Endodermal cell (in vitro differentiated cells): ENCODE measurements around the gene NUP107. TPM values are rescaled to one million over a fixed set of nuclear protein-coding genes. Genes with fewer than 3 reads are reported as not detected.

ENCODE experiments used
- DNase-seq: peaks from one replicate; pipeline ENCODE4 v3.0.0-alpha.2; 2017
- H3K27ac ChIP-seq: 2 replicates; pipeline ENCODE4 v1.5.1; 2013; ENCODE audit warnings: mild to moderate bottlenecking, low read depth, low read length, moderate library complexity
- H3K27me3 ChIP-seq: 2 replicates; pipeline ENCODE4 v1.6.1; 2013; ENCODE audit warnings: mild to moderate bottlenecking, low read length, moderate library complexity; ENCODE audit not compliant: insufficient read depth, control insufficient read depth, poor library complexity, severe bottlenecking
- H3K36me3 ChIP-seq: 2 replicates; pipeline ENCODE4 v1.7.0; 2013; ENCODE audit warnings: mild to moderate bottlenecking, low read length, moderate library complexity; ENCODE audit not compliant: control insufficient read depth, insufficient read depth
- H3K4me1 ChIP-seq: one replicate; pipeline ENCODE4 v1.7.0; 2013; ENCODE audit warnings: low read length; ENCODE audit not compliant: control insufficient read depth, insufficient read depth
- H3K4me3 ChIP-seq: 2 replicates; pipeline ENCODE4 v1.5.1; 2013; ENCODE audit warnings: mild to moderate bottlenecking, low read length, moderate library complexity
- H3K9ac ChIP-seq: 2 replicates; pipeline ENCODE4 v1.6.1; 2013; ENCODE audit warnings: mild to moderate bottlenecking, low read length, moderate library complexity; ENCODE audit not compliant: poor library complexity, severe bottlenecking; ENCODE audit errors: extremely low read depth
- H3K9me3 ChIP-seq: 2 replicates; pipeline ENCODE4 v1.6.1; 2013; ENCODE audit warnings: mild to moderate bottlenecking, low read length, moderate library complexity; ENCODE audit not compliant: control insufficient read depth
- H3K27ac Mint-ChIP-seq: 2 replicates; pipeline ENCODE4 v1.8.0; 2020; ENCODE audit warnings: mixed read lengths
- H3K27me3 Mint-ChIP-seq: 2 replicates; pipeline ENCODE4 v1.8.0; 2021; ENCODE audit warnings: mild to moderate bottlenecking, mixed read lengths; ENCODE audit not compliant: insufficient read depth
- H3K36me3 Mint-ChIP-seq: 2 replicates; pipeline ENCODE4 v1.8.0; 2020; ENCODE audit warnings: low read depth, mixed read lengths
- H3K4me1 Mint-ChIP-seq: 2 replicates; pipeline ENCODE4 v1.8.0; 2020; ENCODE audit warnings: mixed read lengths
- H3K4me3 Mint-ChIP-seq: 2 replicates; pipeline ENCODE4 v1.8.0; 2020; ENCODE audit warnings: mild to moderate bottlenecking, moderate library complexity, mixed read lengths
- H3K9me3 Mint-ChIP-seq: 2 replicates; pipeline ENCODE4 v1.8.0; 2020; ENCODE audit warnings: mild to moderate bottlenecking, mixed read lengths
- WGBS, 2 experiments: methylation state at CpG; one replicate each; pipeline versions ENCODE4 v1.1.5 to v1.1.7; 2013; ENCODE audit warnings: missing lambda C conversion rate in 2 of 2, mixed read lengths in 1 of 2; ENCODE audit not compliant: insufficient coverage in 1 of 2, insufficient read length in 1 of 2; 5-methylcytosine and 5-hydroxymethylcytosine counted together
- total RNA-seq, 2 donors: library from RNA; stranded (reverse); fragmentation: NEBNext Ultra II Directional in 1 of 2; extraction: Animal tissue kit (Norgen Biotek cat#: 25700) in 1 of 2; gene quantifications; 2 replicates in 1 of 2; 3 replicates in 1 of 2; pipeline ENCODE4 v1.2.1, GENCODE V29; 2021
- TF ChIP-seq, protein P1 (sequence below): fragments of 200-600 bp; sonication (generic); conservative IDR thresholded peaks from 2 replicates; pipeline ENCODE4 v1.5.0; 2021; ENCODE audit warnings: antibody characterized with exemption, mild to moderate bottlenecking

NUP107 gene
- total RNA-seq, 2 donors from 2014 or later = 116 to 130 TPM

DNA sequence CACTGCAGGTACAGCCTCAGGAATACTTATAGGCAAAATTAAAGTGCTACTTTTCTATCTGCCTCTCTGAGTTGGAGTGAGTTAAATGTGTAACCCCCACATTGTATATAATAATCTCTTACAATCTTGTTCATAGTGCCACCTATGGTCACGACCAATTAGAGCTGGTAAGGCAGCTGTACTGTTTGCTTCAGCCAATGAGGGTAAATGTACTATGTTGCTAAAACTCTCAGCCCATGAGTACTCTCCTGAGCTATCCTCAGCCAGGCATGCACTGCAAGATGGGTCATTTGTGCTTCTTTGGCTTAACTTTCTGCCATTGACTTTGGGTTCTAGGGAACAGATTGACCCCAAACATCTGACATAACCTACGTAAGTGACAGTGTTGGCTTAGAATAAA lies 106.2 kb downstream of the NUP107 start:
- TF ChIP-seq, protein P1, sequence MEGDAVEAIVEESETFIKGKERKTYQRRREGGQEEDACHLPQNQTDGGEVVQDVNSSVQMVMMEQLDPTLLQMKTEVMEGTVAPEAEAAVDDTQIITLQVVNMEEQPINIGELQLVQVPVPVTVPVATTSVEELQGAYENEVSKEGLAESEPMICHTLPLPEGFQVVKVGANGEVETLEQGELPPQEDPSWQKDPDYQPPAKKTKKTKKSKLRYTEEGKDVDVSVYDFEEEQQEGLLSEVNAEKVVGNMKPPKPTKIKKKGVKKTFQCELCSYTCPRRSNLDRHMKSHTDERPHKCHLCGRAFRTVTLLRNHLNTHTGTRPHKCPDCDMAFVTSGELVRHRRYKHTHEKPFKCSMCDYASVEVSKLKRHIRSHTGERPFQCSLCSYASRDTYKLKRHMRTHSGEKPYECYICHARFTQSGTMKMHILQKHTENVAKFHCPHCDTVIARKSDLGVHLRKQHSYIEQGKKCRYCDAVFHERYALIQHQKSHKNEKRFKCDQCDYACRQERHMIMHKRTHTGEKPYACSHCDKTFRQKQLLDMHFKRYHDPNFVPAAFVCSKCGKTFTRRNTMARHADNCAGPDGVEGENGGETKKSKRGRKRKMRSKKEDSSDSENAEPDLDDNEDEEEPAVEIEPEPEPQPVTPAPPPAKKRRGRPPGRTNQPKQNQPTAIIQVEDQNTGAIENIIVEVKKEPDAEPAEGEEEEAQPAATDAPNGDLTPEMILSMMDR = no peak
- Histone ChIP-seq H3K9ac (no peak overlapping the region), H3K27me3 (no peaks in the 10 kb centered on the region), H3K9me3 (no peaks in the 10 kb centered on the region), H3K4me3 (no peak overlapping the region), H3K36me3 (no peaks in the 10 kb centered on the region), H3K4me1 (no peaks in the 10 kb centered on the region), H3K27ac (no peak overlapping the region)
- Mint-ChIP-seq H3K9me3 (no peaks in the 10 kb centered on the region), H3K36me3 (no peaks in the 10 kb centered on the region), H3K4me1 (peaks cover 4% of the 10 kb centered on the region), H3K27ac (no peak overlapping the region), H3K4me3 (no peak overlapping the region), H3K27me3 (no peaks in the 10 kb centered on the region)
- DNase-seq = peak; percentile 76
- WGBS, 2 experiments = 69 to 100% methylated on average over 1 to 2 of the region's 2 CpGs

GRCh38 chr12:68793436-68793835 lies 106.7 kb downstream of the NUP107 start:
- Mint-ChIP-seq H3K36me3 (no peaks in the 10 kb centered on the region), H3K27ac (no peak overlapping the region)

GRCh38 chr12:68793975-68794652 lies 107.3 kb downstream of the NUP107 start:
- Histone ChIP-seq H3K4me3 (no peak overlapping the region), H3K4me1 (no peaks in the 10 kb centered on the region), H3K27ac (no peak overlapping the region), H3K36me3 (no peaks in the 10 kb centered on the region), H3K9ac (no peak overlapping the region), H3K9me3 (no peaks in the 10 kb centered on the region), H3K27me3 (no peaks in the 10 kb centered on the region)
- Mint-ChIP-seq H3K9me3 (no peaks in the 10 kb centered on the region), H3K27ac (no peak overlapping the region), H3K36me3 (no peaks in the 10 kb centered on the region), H3K4me3 (no peak overlapping the region), H3K4me1 (peaks cover 2% of the 10 kb centered on the region), H3K27me3 (peaks cover 2% of the 10 kb centered on the region)
- TF ChIP-seq, protein P1 = no peak
- 93 to 100% methylated on average over 3 to 4 of the region's 4 CpGs for WGBS, 2 experiments
- no peak for DNase-seq

More at GRCh38 chr12:68793436-68793835, 106.7 kb downstream of the NUP107 start:
- H3K9me3 ChIP-seq = no peaks in the 10 kb centered on the region
- peaks cover 4% of the 10 kb centered on the region for H3K4me1 Mint-ChIP-seq
- TF ChIP-seq, protein P1 = no peak
- no peak overlapping the region for H3K9ac ChIP-seq
- H3K27me3 ChIP-seq = no peaks in the 10 kb centered on the region
- WGBS, 2 experiments = 92 to 100% methylated on average over 1 to 4 of the region's 4 CpGs
- H3K4me3 ChIP-seq = no peak overlapping the region
- no peak overlapping the region for H3K4me3 Mint-ChIP-seq
- H3K27ac ChIP-seq = no peak overlapping the region
- no peaks in the 10 kb centered on the region for H3K27me3 Mint-ChIP-seq
- H3K9me3 Mint-ChIP-seq = no peaks in the 10 kb centered on the region
- H3K4me1 ChIP-seq = no peaks in the 10 kb centered on the region
- DNase-seq = no peak
- no peaks in the 10 kb centered on the region for H3K36me3 ChIP-seq
